A673 (cell line): Measurements from ENCODE around the gene MTMR3. TPM values are rescaled to one million over a fixed set of nuclear protein-coding genes. Genes with fewer than 3 reads are reported as not detected.

ENCODE experiments used
- BruUV-seq: library from RNA; stranded (reverse); fragments of 400-500 nt; replicated peaks from 2 replicates; lab custom pipeline; 2021; lab: Mats Ljungman, UMichigan
- CTCF ChIA-PET: fragments of 300-600 bp; sonication (Branson Sonifier 250); formaldehyde crosslinking; loops from one replicate; lab custom pipeline; 2022; ENCODE audit warnings: antibody characterized with exemption; lab: Charles Lee
- POLR2A ChIA-PET: fragments of 300-600 bp; sonication (Branson Sonifier 250); formaldehyde crosslinking; loops from one replicate; lab custom pipeline; 2022; ENCODE audit warnings: antibody characterized with exemption; ENCODE audit not compliant: low non-redundant PET; lab: Charles Lee
- DNase-seq: peaks from one replicate; pipeline ENCODE4 v3.0.0-alpha.2; 2015; ENCODE audit warnings: low spot score
- H3K27ac ChIP-seq: fragments of 200-600 bp; sonication (generic); 2 replicates; pipeline ENCODE4 v1.5.1; 2016; ENCODE audit warnings: mixed run types, low read depth, mild to moderate bottlenecking, mixed read lengths, antibody characterized with exemption, low read length; ENCODE audit not compliant: poor library complexity, severe bottlenecking
- H3K27me3 ChIP-seq: fragments of 200-600 bp; sonication (generic); replicated peaks from 2 replicates; pipeline ENCODE4 v1.6.1; 2017; ENCODE audit warnings: mixed run types, low read depth, mild to moderate bottlenecking, mixed read lengths, antibody characterized with exemption, low read length; ENCODE audit not compliant: insufficient read depth, poor library complexity
- H3K36me3 ChIP-seq: fragments of 200-600 bp; sonication (generic); 2 replicates; pipeline ENCODE4 v1.6.1; 2016; ENCODE audit warnings: mixed run types, mild to moderate bottlenecking, mixed read lengths, antibody characterized with exemption, low read length; ENCODE audit not compliant: insufficient read depth, poor library complexity, severe bottlenecking
- H3K4me1 ChIP-seq: fragments of 200-600 bp; sonication (generic); 2 replicates; pipeline ENCODE4 v1.6.1; 2017; ENCODE audit warnings: mixed run types, mild to moderate bottlenecking, mixed read lengths, antibody characterized with exemption, low read length; ENCODE audit not compliant: insufficient read depth, poor library complexity, severe bottlenecking
- H3K4me3 ChIP-seq: fragments of 200-600 bp; sonication (generic); 2 replicates; pipeline ENCODE4 v1.5.1; 2016; ENCODE audit warnings: low read depth, mixed run types, mild to moderate bottlenecking, mixed read lengths, low read length; ENCODE audit not compliant: poor library complexity, severe bottlenecking
- H3K9me3 ChIP-seq: fragments of 200-600 bp; sonication (generic); 2 replicates; pipeline ENCODE4 v1.6.1; 2016; ENCODE audit warnings: mixed run types, low read depth, mild to moderate bottlenecking, mixed read lengths, antibody characterized with exemption, low read length; ENCODE audit not compliant: poor library complexity, severe bottlenecking
- EZH2 ChIP-seq: fragments of 200-600 bp; sonication (generic); IDR thresholded peaks from 2 replicates; pipeline ENCODE4 v1.6.1; 2017; ENCODE audit warnings: borderline replicate concordance, low read depth, mild to moderate bottlenecking, mixed read lengths, antibody characterized with exemption, low read length; ENCODE audit not compliant: poor library complexity, severe bottlenecking
- intact Hi-C: fragments of 100-400 bp; cut with micrococcal nuclease; formaldehyde crosslinking; loops from one replicate; pipeline ENCODE4 v1.10.0; 2022; ENCODE audit not compliant: unreplicated experiment
- total RNA-seq: library from RNA; stranded (reverse); gene quantifications from 2 replicates; pipeline ENCODE4 v1.2.3, GENCODE V29; 2021
- TF ChIP-seq, protein P1 (sequence below): fragments of 300-800, 200-600 bp; sonication (generic); conservative IDR thresholded peaks from 2 replicates; pipeline ENCODE4 v1.5.1; 2017; ENCODE audit warnings: low read depth, mild to moderate bottlenecking, antibody characterized with exemption, low read length, moderate library complexity, mixed read lengths

The MTMR3 gene
- total RNA-seq, 1 experiment from 2014 or later: 25.0 TPM

DNA sequence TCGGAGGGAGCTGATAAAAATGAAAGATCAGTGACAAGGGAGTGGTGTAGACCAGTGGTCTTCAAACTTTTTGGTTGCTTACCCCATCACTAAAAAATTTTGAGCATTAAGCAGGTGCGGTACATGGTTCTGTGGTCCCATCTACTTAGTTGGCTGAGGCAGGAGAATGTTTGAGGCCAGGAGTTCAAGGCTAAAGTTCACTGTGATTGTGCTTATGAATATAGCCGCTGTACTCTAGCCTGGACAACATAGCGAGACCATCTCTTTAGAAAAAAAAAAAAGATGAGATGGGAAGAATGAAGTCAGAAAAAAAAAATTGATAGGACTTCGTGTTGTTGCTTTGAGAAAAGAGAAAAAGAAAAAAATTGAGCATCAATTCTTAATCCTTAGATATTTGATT, 7.8 kb downstream of the MTMR3 start:
- CTCF ChIA-PET: no interaction called here
- no peaks in the 10 kb centered on the region for H3K9me3 ChIP-seq
- intact Hi-C loops: no loop called here
- H3K27ac ChIP-seq: no peak overlapping the region
- POLR2A ChIA-PET: interaction anchor here (0.7 kb wide), 1 partner anchor 93 kb away, joined by 3 read pairs; no protein-coding TSS in a partner anchor
- H3K36me3 ChIP-seq: no peaks in the 10 kb centered on the region
- DNase-seq: no peak
- BruUV-seq: no TSS peak
- TF ChIP-seq, protein P1, sequence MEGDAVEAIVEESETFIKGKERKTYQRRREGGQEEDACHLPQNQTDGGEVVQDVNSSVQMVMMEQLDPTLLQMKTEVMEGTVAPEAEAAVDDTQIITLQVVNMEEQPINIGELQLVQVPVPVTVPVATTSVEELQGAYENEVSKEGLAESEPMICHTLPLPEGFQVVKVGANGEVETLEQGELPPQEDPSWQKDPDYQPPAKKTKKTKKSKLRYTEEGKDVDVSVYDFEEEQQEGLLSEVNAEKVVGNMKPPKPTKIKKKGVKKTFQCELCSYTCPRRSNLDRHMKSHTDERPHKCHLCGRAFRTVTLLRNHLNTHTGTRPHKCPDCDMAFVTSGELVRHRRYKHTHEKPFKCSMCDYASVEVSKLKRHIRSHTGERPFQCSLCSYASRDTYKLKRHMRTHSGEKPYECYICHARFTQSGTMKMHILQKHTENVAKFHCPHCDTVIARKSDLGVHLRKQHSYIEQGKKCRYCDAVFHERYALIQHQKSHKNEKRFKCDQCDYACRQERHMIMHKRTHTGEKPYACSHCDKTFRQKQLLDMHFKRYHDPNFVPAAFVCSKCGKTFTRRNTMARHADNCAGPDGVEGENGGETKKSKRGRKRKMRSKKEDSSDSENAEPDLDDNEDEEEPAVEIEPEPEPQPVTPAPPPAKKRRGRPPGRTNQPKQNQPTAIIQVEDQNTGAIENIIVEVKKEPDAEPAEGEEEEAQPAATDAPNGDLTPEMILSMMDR: no peak
- TF ChIP-seq EZH2: no peak
- H3K4me1 ChIP-seq: peaks cover 10% of the 10 kb centered on the region
- H3K27me3 ChIP-seq: no peaks in the 10 kb centered on the region
- no peak overlapping the region for H3K4me3 ChIP-seq

DNA sequence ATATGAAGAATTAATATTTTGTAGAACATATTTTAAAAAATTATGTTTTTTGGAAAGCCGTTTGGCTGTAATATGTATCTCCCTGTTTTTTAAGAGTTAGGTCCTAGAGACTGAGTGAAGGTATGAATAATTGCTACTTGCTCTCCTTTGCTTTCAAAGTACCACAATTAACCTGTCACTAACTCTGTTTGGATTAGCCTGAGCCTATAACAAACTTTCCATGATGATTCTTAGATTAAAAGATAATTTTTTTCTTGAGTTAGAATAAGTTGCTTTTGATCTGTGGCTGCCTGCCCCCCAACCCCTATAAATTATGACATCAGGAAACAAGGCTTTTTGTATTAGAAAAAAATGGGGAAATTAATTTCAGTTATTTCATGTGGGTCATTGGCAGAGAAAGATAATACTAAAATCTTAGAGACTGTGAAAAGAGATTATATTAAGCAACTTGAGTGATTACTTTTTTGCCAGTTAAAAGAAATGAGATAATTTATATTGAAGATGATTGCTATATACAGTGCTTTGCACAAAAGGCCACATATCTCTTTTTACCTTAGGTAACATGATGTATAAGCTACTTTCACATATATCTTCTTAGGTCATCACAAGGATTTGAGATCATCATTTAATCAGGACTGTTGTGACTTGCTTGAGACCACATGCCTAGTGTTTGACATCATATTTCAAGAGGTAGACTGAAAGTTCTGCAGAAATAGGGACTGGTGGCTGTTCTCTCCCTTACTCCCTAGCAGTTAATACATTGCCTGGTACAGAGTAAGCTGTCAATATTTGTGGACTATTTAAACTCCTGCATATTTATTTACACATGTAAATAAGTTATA, 9.6 kb downstream of the MTMR3 start:
- Histone ChIP-seq H3K36me3 (no peaks in the 10 kb centered on the region), H3K27ac (no peak overlapping the region), H3K4me1 (no peaks in the 10 kb centered on the region), H3K27me3 (no peaks in the 10 kb centered on the region), H3K9me3 (no peaks in the 10 kb centered on the region), H3K4me3 (no peak overlapping the region)
- ChIA-PET POLR2A (no interaction called here), CTCF (no interaction called here)
- intact Hi-C loops: no loop called here
- no TSS peak for BruUV-seq
- TF ChIP-seq, protein P1: no peak
- no peak for TF ChIP-seq EZH2
- no peak for DNase-seq

DNA sequence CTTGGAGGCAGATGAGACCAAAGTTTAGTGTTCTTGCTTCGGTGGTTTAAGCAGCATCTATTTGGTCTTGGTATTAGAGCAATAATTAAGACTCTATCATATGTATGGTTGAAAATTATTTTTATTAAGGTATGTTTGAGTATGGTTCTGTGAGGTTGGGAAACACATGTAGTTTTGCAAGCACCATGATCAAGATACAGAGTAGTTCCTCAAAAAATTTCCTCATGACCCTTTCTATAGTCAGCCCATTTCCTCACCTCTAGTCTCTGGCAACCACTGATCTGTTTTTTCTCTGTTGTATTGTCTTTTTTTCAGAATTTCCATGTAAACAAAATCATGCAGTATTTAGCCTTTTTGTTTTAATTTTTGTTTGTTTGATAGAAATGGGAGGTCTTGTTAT, 18.4 kb downstream of the MTMR3 start:
- POLR2A ChIA-PET: no interaction called here
- no peaks in the 10 kb centered on the region for H3K36me3 ChIP-seq
- CTCF ChIA-PET: no interaction called here
- H3K27ac ChIP-seq: no peak overlapping the region
- intact Hi-C loops: no loop called here
- no peak for TF ChIP-seq EZH2
- TF ChIP-seq, protein P1: no peak
- H3K9me3 ChIP-seq: no peaks in the 10 kb centered on the region
- no peaks in the 10 kb centered on the region for H3K27me3 ChIP-seq
- BruUV-seq: no TSS peak
- H3K4me3 ChIP-seq: no peak overlapping the region
- peaks cover 12% of the 10 kb centered on the region for H3K4me1 ChIP-seq
- no peak for DNase-seq
